Dendritic cell treated with granulocyte-macrophage colony-stimulating factor and Interleukin-4, amounts not matched to agents 40 ng/mL and 50 ng/mL, for 4 days (primary cell): Measurements from ENCODE around the gene SYNRG.
"Not testable (repeated sequence)": the region's sequence is repeated elsewhere in the genome, so short reads cannot be mapped to it uniquely, and the experiment has no call there.

Experiments
- H3K27ac Mint-ChIP-seq: one replicate; pipeline ENCODE4 v1.8.0; 2022; ENCODE audit warnings: mild to moderate bottlenecking, mixed read lengths
- H3K27me3 Mint-ChIP-seq: one replicate; pipeline ENCODE4 v1.8.0; 2022; ENCODE audit warnings: mild to moderate bottlenecking, mixed read lengths
- H3K36me3 Mint-ChIP-seq: one replicate; pipeline ENCODE4 v1.8.0; 2022; ENCODE audit warnings: low read depth, mixed read lengths
- H3K4me1 Mint-ChIP-seq: one replicate; pipeline ENCODE4 v1.8.0; 2022; ENCODE audit warnings: low read depth, mixed read lengths
- H3K4me3 Mint-ChIP-seq: one replicate; pipeline ENCODE4 v1.8.0; 2022; ENCODE audit warnings: mild to moderate bottlenecking, moderate library complexity, mixed read lengths
- H3K9me3 Mint-ChIP-seq: one replicate; pipeline ENCODE4 v1.8.0; 2022; ENCODE audit warnings: mixed read lengths
- intact Hi-C: fragments of 100-400 bp; cut with micrococcal nuclease; formaldehyde crosslinking; loops from one replicate; pipeline ENCODE4 v1.15.0; 2022

Gene SYNRG

GRCh38 chr17:37513711-37514110, 95.5 kb downstream of the SYNRG start:
- Mint-ChIP-seq H3K36me3 (peaks cover 50% of the 10 kb centered on the region), H3K4me1 (no peaks in the 10 kb centered on the region), H3K27ac (no peak overlapping the region), H3K4me3 (no peak overlapping the region), H3K27me3 (no peaks in the 10 kb centered on the region), H3K9me3 (no peaks in the 10 kb centered on the region)
- intact Hi-C loops, result no loop called here

- H3K36me3 Mint-ChIP-seq, result peaks cover 39% of the 10 kb centered on the region
- no peaks in the 10 kb centered on the region for H3K27me3 Mint-ChIP-seq
- intact Hi-C loops, result no loop called here
- H3K9me3 Mint-ChIP-seq, result no peaks in the 10 kb centered on the region
- H3K27ac Mint-ChIP-seq, result no peak overlapping the region
- no peaks in the 10 kb centered on the region for H3K4me1 Mint-ChIP-seq
- no peak overlapping the region for H3K4me3 Mint-ChIP-seq
These were observed 96.7 kb downstream of the SYNRG start for GRCh38 chr17:37512442-37513068.

DNA sequence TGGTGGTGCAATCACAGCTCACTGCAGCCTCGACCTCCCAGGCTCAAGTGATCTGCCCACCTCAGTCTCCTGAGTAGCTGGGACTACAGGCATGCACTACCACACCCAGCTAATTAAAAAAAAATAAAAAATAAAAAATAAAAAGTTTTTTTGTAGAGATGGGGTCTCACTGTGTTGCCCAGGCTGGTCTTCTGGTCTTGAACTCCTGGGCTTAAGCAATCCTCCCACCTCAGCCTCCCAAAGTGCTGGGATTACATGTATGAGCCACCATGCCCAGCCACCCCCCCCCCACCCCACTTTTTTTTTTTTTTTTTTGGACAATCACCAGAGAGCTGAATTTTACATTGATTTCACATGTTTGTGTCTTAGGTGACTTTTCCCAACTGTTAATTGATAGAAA, 97.6 kb downstream of the SYNRG start:
- H3K27me3 Mint-ChIP-seq, H3K27ac Mint-ChIP-seq, intact Hi-C loops, H3K4me3 Mint-ChIP-seq, H3K4me1 Mint-ChIP-seq, H3K9me3 Mint-ChIP-seq: not testable (repeated sequence)
- peaks cover 30% of the 10 kb centered on the region for H3K36me3 Mint-ChIP-seq

- Mint-ChIP-seq H3K4me3 (no peak overlapping the region), H3K27me3 (no peaks in the 10 kb centered on the region), H3K4me1 (no peaks in the 10 kb centered on the region), H3K27ac (no peak overlapping the region), H3K36me3 (peaks cover 15% of the 10 kb centered on the region), H3K9me3 (no peaks in the 10 kb centered on the region)
- intact Hi-C loops, result no loop called here
These were observed 99.2 kb downstream of the SYNRG start for GRCh38 chr17:37510056-37510455.

DNA sequence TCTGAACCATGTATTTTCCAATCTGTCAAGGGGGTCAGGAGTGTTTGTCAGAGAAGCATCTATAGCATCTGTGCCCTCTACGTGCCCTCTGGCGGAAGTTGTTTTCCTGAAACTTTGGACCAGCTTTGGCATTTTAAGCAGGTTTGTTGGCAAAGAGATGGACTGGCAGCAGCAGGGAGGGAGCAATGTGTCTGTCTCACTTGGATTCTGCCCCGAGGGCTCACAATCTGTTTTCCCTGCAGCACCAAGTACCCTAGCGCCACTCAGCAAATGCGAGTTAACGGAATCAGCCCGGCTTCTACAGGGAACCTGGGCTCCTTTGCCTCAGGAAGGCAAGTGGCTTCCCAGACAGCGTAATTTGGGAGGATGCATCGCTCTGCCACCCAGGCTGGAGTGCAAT, 102.1 kb downstream of the SYNRG start:
- intact Hi-C loops, result no loop called here
- H3K36me3 Mint-ChIP-seq, result no peaks in the 10 kb centered on the region
- H3K4me3 Mint-ChIP-seq, result no peak overlapping the region
- H3K27ac Mint-ChIP-seq, result no peak overlapping the region
- H3K4me1 Mint-ChIP-seq, result no peaks in the 10 kb centered on the region
- no peaks in the 10 kb centered on the region for H3K9me3 Mint-ChIP-seq
- H3K27me3 Mint-ChIP-seq, result no peaks in the 10 kb centered on the region

- Mint-ChIP-seq H3K9me3 (no peaks in the 10 kb centered on the region), H3K27ac (no peak overlapping the region), H3K4me3 (no peak overlapping the region), H3K4me1 (no peaks in the 10 kb centered on the region), H3K27me3 (no peaks in the 10 kb centered on the region), H3K36me3 (no peaks in the 10 kb centered on the region)
- intact Hi-C loops, result no loop called here
These were observed 102.5 kb downstream of the SYNRG start for GRCh38 chr17:37506678-37507077.

GRCh38 chr17:37505333-37505732, 103.9 kb downstream of the SYNRG start:
- no peaks in the 10 kb centered on the region for H3K9me3 Mint-ChIP-seq
- no peaks in the 10 kb centered on the region for H3K27me3 Mint-ChIP-seq
- no peaks in the 10 kb centered on the region for H3K4me1 Mint-ChIP-seq
- H3K4me3 Mint-ChIP-seq, result no peak overlapping the region
- no peak overlapping the region for H3K27ac Mint-ChIP-seq
- intact Hi-C loops, result no loop called here
- H3K36me3 Mint-ChIP-seq, result no peaks in the 10 kb centered on the region

- intact Hi-C loops, result no loop called here
- Mint-ChIP-seq H3K36me3 (no peaks in the 10 kb centered on the region), H3K9me3 (no peaks in the 10 kb centered on the region), H3K27me3 (no peaks in the 10 kb centered on the region), H3K4me1 (no peaks in the 10 kb centered on the region), H3K4me3 (no peak overlapping the region), H3K27ac (no peak overlapping the region)
These were observed 106.1 kb downstream of the SYNRG start for GRCh38 chr17:37503148-37503547.

- H3K9me3 Mint-ChIP-seq, result no peaks in the 10 kb centered on the region
- no peaks in the 10 kb centered on the region for H3K27me3 Mint-ChIP-seq
- H3K27ac Mint-ChIP-seq, result no peak overlapping the region
- H3K4me1 Mint-ChIP-seq, result no peaks in the 10 kb centered on the region
- intact Hi-C loops, result no loop called here
- no peaks in the 10 kb centered on the region for H3K36me3 Mint-ChIP-seq
- H3K4me3 Mint-ChIP-seq, result no peak overlapping the region
These were observed 106.9 kb downstream of the SYNRG start for GRCh38 chr17:37502009-37502936.

DNA sequence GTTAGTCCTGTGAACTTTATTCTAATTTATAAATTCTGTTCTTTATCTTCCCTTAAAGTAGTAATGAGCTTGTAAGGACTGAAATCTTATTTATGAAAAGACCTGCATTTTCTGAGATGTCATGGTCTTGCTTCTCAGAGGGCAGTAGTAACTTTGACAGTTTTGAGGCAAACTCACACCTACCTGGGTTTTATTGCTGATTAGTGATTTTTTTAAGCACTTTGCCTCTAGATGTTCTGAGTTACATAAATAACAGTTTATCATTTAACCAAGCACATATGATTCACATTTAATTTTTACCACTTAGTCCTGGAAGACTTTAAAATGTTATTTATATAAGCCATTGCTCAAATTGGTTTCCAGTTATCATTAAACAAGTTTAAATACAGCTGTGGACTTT, 108.8 kb downstream of the SYNRG start:
- H3K27ac Mint-ChIP-seq, result no peak overlapping the region
- no peaks in the 10 kb centered on the region for H3K9me3 Mint-ChIP-seq
- no peaks in the 10 kb centered on the region for H3K4me1 Mint-ChIP-seq
- no peaks in the 10 kb centered on the region for H3K27me3 Mint-ChIP-seq
- intact Hi-C loops, result no loop called here
- H3K36me3 Mint-ChIP-seq, result no peaks in the 10 kb centered on the region
- H3K4me3 Mint-ChIP-seq, result no peak overlapping the region

GRCh38 chr17:37494971-37495370, 114.2 kb downstream of the SYNRG start:
- intact Hi-C loops, result no loop called here
- Mint-ChIP-seq H3K27ac (no peak overlapping the region), H3K4me3 (no peak overlapping the region), H3K36me3 (peaks cover 5% of the 10 kb centered on the region), H3K4me1 (peaks cover 13% of the 10 kb centered on the region), H3K27me3 (peaks cover 14% of the 10 kb centered on the region), H3K9me3 (no peaks in the 10 kb centered on the region)

DNA sequence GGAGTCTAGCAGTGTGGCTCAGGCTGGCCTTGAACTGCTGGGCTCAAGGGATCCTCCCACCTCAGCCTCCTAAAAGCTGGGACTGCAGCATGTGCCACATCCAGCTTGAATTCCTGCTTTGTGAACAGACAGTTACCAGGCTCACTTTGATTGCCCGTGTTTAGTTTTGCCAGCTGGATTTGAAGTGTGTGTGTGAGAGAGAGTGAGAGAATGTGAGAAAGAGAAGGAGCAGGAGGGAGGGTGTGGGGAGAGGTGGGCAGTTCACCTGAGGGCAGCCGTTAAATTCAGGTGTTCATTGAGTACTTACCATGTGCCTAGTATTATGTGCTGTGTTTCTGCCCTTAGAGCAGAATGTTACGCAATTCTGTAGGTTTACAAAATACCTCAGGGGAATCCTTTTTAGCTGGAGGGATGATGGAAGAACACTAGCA, 114.8 kb downstream of the SYNRG start:
- Mint-ChIP-seq H3K4me1 (peaks cover 14% of the 10 kb centered on the region), H3K27ac (no peak overlapping the region), H3K36me3 (peaks cover 6% of the 10 kb centered on the region), H3K9me3 (no peaks in the 10 kb centered on the region), H3K27me3 (peaks cover 15% of the 10 kb centered on the region), H3K4me3 (no peak overlapping the region)
- intact Hi-C loops, result no loop called here

GRCh38 chr17:37493249-37494027, 115.8 kb downstream of the SYNRG start:
- Mint-ChIP-seq H3K27ac (no peak overlapping the region), H3K27me3 (peaks cover 25% of the 10 kb centered on the region), H3K4me1 (peaks cover 24% of the 10 kb centered on the region), H3K9me3 (no peaks in the 10 kb centered on the region), H3K36me3 (peaks cover 6% of the 10 kb centered on the region), H3K4me3 (no peak overlapping the region)
- intact Hi-C loops, result no loop called here

GRCh38 chr17:37492167-37492566, 117.1 kb downstream of the SYNRG start:
- intact Hi-C loops, result no loop called here
- Mint-ChIP-seq H3K9me3 (no peaks in the 10 kb centered on the region), H3K27me3 (peaks cover 29% of the 10 kb centered on the region), H3K4me3 (no peak overlapping the region), H3K4me1 (peaks cover 31% of the 10 kb centered on the region), H3K36me3 (peaks cover 6% of the 10 kb centered on the region), H3K27ac (no peak overlapping the region)
